ENCODE data around the gene LIPF. TPM values are rescaled to one million over a fixed set of nuclear protein-coding genes. Genes with fewer than 3 reads are reported as not detected.

The LIPF gene
- total RNA-seq, 1 donor, result not detected

DNA sequence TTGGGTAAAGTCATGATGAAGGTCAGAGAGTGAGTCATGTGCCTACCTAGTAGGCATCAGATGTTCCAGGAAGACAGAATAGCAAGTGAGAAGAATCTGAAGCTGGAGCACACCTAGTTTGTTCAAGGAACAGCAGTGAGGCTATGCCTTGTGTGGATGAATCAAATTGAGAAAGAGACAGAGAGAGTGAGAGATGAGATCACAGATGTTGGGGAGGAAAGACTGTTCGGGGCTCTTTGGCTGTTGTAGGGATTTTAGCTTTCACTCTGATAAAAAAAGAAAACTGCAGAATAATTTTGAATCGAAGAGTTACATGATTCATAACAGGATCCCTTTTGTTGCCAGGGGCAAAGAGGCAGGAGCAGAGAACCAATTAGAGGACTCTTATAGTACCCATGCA lies 6.3 kb downstream of the LIPF start:
- TF ChIP-seq, protein P1, sequence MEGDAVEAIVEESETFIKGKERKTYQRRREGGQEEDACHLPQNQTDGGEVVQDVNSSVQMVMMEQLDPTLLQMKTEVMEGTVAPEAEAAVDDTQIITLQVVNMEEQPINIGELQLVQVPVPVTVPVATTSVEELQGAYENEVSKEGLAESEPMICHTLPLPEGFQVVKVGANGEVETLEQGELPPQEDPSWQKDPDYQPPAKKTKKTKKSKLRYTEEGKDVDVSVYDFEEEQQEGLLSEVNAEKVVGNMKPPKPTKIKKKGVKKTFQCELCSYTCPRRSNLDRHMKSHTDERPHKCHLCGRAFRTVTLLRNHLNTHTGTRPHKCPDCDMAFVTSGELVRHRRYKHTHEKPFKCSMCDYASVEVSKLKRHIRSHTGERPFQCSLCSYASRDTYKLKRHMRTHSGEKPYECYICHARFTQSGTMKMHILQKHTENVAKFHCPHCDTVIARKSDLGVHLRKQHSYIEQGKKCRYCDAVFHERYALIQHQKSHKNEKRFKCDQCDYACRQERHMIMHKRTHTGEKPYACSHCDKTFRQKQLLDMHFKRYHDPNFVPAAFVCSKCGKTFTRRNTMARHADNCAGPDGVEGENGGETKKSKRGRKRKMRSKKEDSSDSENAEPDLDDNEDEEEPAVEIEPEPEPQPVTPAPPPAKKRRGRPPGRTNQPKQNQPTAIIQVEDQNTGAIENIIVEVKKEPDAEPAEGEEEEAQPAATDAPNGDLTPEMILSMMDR (IDR thresholded peaks at IDR 0.05; ENCODE audit: extremely low read depth, low read depth, low read length), result no peak
- H3K9me3 ChIP-seq (ENCODE audit: low read depth, low read length), result no peaks in the 10 kb centered on the region
- H4K20me1 ChIP-seq (ENCODE audit: insufficient read depth, low read length), result no peaks in the 10 kb centered on the region
- no peaks in the 10 kb centered on the region for H3K4me1 ChIP-seq (ENCODE audit: insufficient read depth, low read length)
- H2AFZ ChIP-seq (ENCODE audit: low read length), result peak overlapping the region; percentile 30
- H3K4me2 ChIP-seq (ENCODE audit: insufficient read depth, low read length), result no peak overlapping the region
- no peak for DNase-seq (ENCODE audit: insufficient read length, low spot score, missing footprints)
- H3K36me3 ChIP-seq (ENCODE audit: insufficient read depth, low read length), result no peaks in the 10 kb centered on the region
- H3K27ac ChIP-seq (ENCODE audit: low read depth, low read length), result no peak overlapping the region
- no peak overlapping the region for H3K4me3 ChIP-seq (ENCODE audit: insufficient read depth, low read length)
- H3K79me2 ChIP-seq (ENCODE audit: insufficient read depth, low read length), result no peaks in the 10 kb centered on the region
- no peaks in the 10 kb centered on the region for H3K27me3 ChIP-seq (ENCODE audit: insufficient read depth, low read length)

DNA sequence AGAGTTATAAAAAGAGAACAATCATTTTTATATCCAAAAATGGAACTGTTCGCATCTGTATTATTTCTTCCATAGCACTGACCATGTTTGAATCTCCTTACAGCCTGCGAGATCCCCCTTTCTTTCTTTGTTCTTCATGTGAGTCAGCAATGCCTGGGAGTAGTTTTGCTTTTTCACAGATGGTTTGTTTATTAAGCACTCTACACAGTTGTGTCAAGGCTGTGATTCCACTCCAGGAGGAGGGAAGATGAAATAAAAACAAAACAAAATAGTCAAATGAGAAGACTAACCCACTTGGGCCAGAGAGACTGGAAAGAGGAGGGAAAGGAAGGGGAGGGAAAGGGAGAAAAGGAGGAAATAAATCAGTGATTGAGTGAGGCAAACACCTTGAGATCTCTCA lies 7.8 kb downstream of the LIPF start:
- H2AFZ ChIP-seq (ENCODE audit: low read length), result peak overlapping the region; percentile 76
- H4K20me1 ChIP-seq (ENCODE audit: insufficient read depth, low read length), result no peaks in the 10 kb centered on the region
- H3K27ac ChIP-seq (ENCODE audit: low read depth, low read length), result no peak overlapping the region
- no peaks in the 10 kb centered on the region for H3K9me3 ChIP-seq (ENCODE audit: low read depth, low read length)
- TF ChIP-seq, protein P1 (IDR thresholded peaks at IDR 0.05; ENCODE audit: extremely low read depth, low read depth, low read length), result no peak
- no peak overlapping the region for H3K4me2 ChIP-seq (ENCODE audit: insufficient read depth, low read length)
- H3K4me1 ChIP-seq (ENCODE audit: insufficient read depth, low read length), result no peaks in the 10 kb centered on the region
- H3K27me3 ChIP-seq (ENCODE audit: insufficient read depth, low read length), result no peaks in the 10 kb centered on the region
- H3K4me3 ChIP-seq (ENCODE audit: insufficient read depth, low read length), result no peak overlapping the region
- DNase-seq (ENCODE audit: insufficient read length, low spot score, missing footprints), result no peak
- no peaks in the 10 kb centered on the region for H3K79me2 ChIP-seq (ENCODE audit: insufficient read depth, low read length)
- no peaks in the 10 kb centered on the region for H3K36me3 ChIP-seq (ENCODE audit: insufficient read depth, low read length)

DNA sequence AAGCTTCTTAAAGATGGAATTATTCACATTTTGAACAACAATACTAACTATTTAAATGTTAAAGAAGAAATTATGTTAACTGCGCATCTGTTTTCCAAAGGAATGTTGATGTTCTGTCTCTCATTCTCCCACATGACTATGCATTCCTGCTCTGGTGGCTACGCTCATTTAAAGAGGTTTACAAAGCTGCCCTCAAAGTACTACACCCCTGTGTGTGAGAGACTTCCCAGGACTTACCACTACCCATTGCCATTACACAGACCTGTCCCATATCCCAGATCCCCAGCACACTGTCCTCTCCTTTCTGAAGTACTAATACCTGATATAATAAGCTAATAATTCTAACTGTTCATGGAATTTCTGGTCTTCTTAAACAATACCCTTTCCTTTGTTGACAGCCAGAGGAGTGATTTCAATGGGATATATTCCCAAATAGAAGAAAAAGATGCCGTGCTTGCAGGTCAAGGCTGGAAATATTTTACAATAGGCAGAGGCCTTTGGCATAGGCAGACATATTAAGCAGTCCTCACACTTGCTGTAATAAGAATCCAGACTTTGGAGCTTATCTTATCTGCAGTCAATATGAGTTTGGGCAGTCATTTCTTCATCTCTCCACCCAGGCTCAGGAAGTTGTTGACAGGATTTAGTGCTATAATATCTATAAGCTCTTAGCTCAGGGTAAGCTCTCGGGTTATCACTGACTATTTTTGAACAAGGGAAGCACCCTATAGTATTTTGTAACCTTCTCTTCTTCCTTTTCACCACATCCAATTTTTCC lies 12.2 kb downstream of the LIPF start:
- no peaks in the 10 kb centered on the region for H3K9me3 ChIP-seq (ENCODE audit: low read depth, low read length)
- H3K27me3 ChIP-seq (ENCODE audit: insufficient read depth, low read length), result no peaks in the 10 kb centered on the region
- H2AFZ ChIP-seq (ENCODE audit: low read length), result no peak overlapping the region
- TF ChIP-seq, protein P1 (IDR thresholded peaks at IDR 0.05; ENCODE audit: extremely low read depth, low read depth, low read length), result no peak
- no peak overlapping the region for H3K4me3 ChIP-seq (ENCODE audit: insufficient read depth, low read length)
- no peaks in the 10 kb centered on the region for H4K20me1 ChIP-seq (ENCODE audit: insufficient read depth, low read length)
- no peak overlapping the region for H3K4me2 ChIP-seq (ENCODE audit: insufficient read depth, low read length)
- H3K27ac ChIP-seq (ENCODE audit: low read depth, low read length), result no peak overlapping the region
- H3K36me3 ChIP-seq (ENCODE audit: insufficient read depth, low read length), result no peaks in the 10 kb centered on the region
- no peaks in the 10 kb centered on the region for H3K4me1 ChIP-seq (ENCODE audit: insufficient read depth, low read length)
- no peaks in the 10 kb centered on the region for H3K79me2 ChIP-seq (ENCODE audit: insufficient read depth, low read length)
- DNase-seq (ENCODE audit: insufficient read length, low spot score, missing footprints), result no peak

DNA sequence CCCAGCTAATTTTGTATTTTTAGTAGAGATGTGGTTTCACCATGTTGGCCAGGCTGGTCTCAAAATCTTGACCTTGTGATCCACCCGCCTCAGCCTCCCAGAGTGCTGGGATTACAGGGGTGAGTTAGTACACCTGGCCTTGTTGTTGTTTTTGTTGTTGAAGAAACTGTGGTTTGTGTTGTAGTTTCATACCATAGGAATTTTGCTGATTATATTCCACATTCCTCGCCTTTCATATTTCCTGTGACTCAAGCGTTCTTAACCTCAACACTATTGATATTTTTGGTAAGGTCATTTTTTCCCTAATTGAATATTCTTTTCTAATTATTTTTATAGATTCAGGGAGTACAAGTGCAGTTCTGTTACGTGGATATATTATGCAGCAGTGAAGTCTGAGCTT lies 16.7 kb downstream of the LIPF start:
- no peak overlapping the region for H2AFZ ChIP-seq (ENCODE audit: low read length)
- H4K20me1 ChIP-seq (ENCODE audit: insufficient read depth, low read length), result no peaks in the 10 kb centered on the region
- no peaks in the 10 kb centered on the region for H3K9me3 ChIP-seq (ENCODE audit: low read depth, low read length)
- H3K4me1 ChIP-seq (ENCODE audit: insufficient read depth, low read length), result peaks cover 8% of the 10 kb centered on the region
- DNase-seq (ENCODE audit: insufficient read length, low spot score, missing footprints), result no peak
- no peak overlapping the region for H3K4me3 ChIP-seq (ENCODE audit: insufficient read depth, low read length)
- H3K27ac ChIP-seq (ENCODE audit: low read depth, low read length), result no peak overlapping the region
- H3K27me3 ChIP-seq (ENCODE audit: insufficient read depth, low read length), result no peaks in the 10 kb centered on the region
- no peaks in the 10 kb centered on the region for H3K79me2 ChIP-seq (ENCODE audit: insufficient read depth, low read length)
- H3K4me2 ChIP-seq (ENCODE audit: insufficient read depth, low read length), result no peak overlapping the region
- TF ChIP-seq, protein P1 (IDR thresholded peaks at IDR 0.05; ENCODE audit: extremely low read depth, low read depth, low read length), result no peak
- H3K36me3 ChIP-seq (ENCODE audit: insufficient read depth, low read length), result no peaks in the 10 kb centered on the region
